Stomach (tissue), 9 donors: Measurements from ENCODE around the gene LRRC46. TPM values are rescaled to one million over a fixed set of nuclear protein-coding genes. Genes with fewer than 3 reads are reported as not detected.

Experiments
- DNase-seq, 2 donors: peaks; one replicate each; pipeline versions ENCODE4 v3.0.0 to v3.0.0-alpha.2; 2013 to 2019
- H3K27ac ChIP-seq, 5 donors: fragments of 200-600 bp in 4 of 5; sonication (generic) in 4 of 5; one replicate each; pipeline ENCODE4 v1.5.1; 2013 to 2019; ENCODE audit warnings: mild to moderate bottlenecking in 1 of 5, moderate library complexity in 1 of 5
- H3K27me3 ChIP-seq, 3 donors: fragments of 200-600 bp; sonication (generic); one replicate each; pipeline ENCODE4 v1.5.1; 2017 to 2019; ENCODE audit warnings: mixed run types in 1 of 3
- H3K36me3 ChIP-seq, 4 donors: fragments of 200-600 bp; sonication (generic); 1 replicate in 3 of 4; 2 replicates in 1 of 4; pipeline ENCODE4 v1.5.1; 2016 to 2019
- H3K4me1 ChIP-seq, 4 donors: fragments of 200-600 bp; sonication (generic); one replicate each; pipeline ENCODE4 v1.5.1; 2016 to 2019
- H3K4me3 ChIP-seq, 4 donors: fragments of 200-600 bp; sonication (generic) in 3 of 4; one replicate each; pipeline ENCODE4 v1.5.1; 2016 to 2019; ENCODE audit warnings: mild to moderate bottlenecking in 1 of 4
- H3K9me3 ChIP-seq, 4 donors: fragments of 200-600 bp; sonication (generic); one replicate each; pipeline ENCODE4 v1.5.1; 2016 to 2019
- EP300 ChIP-seq: sonication (generic); formaldehyde crosslinking; IDR thresholded peaks from one replicate; pipeline ENCODE4 v1.6.1; 2017; ENCODE audit warnings: antibody characterized with exemption
- POLR2A ChIP-seq, 4 donors: fragments of 450-650 bp; IDR thresholded peaks; one replicate each; pipeline ENCODE4 v1.6.1; 2016; ENCODE audit warnings: antibody characterized with exemption in 4 of 4, control low read depth in 2 of 4, mild to moderate bottlenecking in 1 of 4, moderate library complexity in 1 of 4
- POLR2AphosphoS5 ChIP-seq, 3 donors: sonication (generic); formaldehyde crosslinking; IDR thresholded peaks; one replicate each; pipeline ENCODE4 v1.6.1; 2016; ENCODE audit warnings: antibody characterized with exemption in 3 of 3
- WGBS, 5 donors: extraction: QIAGEN DNeasy Blood & Tissue Kit in 3 of 5; methylation state at CpG; one replicate each; pipeline versions ENCODE4 v1.1.5 to v1.1.7; 2013 to 2018; 5-methylcytosine and 5-hydroxymethylcytosine counted together
- intact Hi-C: fragments of 100-400 bp; cut with DNase I; formaldehyde crosslinking; loops from one replicate; pipeline ENCODE4 v1.15.1; 2023; ENCODE audit warnings: low total_unique reads
- polyA plus RNA-seq, 3 donors: library from polyadenylated mRNA; stranded (reverse); fragments of 200-250 nt; gene quantifications; one replicate each; pipeline ENCODE4 v1.2.3, GENCODE V29; 2013
- total RNA-seq, 5 donors: library from RNA; depleted of rRNA; stranded (reverse); fragments of >200 nt; gene quantifications; one replicate each; pipeline versions ENCODE4 v1.1.0 to v1.2.3, GENCODE V29; 2014 to 2016
- TF ChIP-seq, protein P1 (sequence below), 7 experiments: fragments of 450-650 bp in 4 of 7; fragments of 200-600 bp in 3 of 7; sonication (generic) in 3 of 7; IDR thresholded peaks; one replicate each; pipeline ENCODE4 v1.5.1; 2016 to 2019; ENCODE audit warnings: antibody characterized with exemption in 7 of 7, control low read depth in 2 of 7, mild to moderate bottlenecking in 1 of 7
- donor health status: healthy with polysubstance abuse.
- donor health status: Bipolar disorder and iron deficiency.
- donor health status: healthy.

Gene LRRC46
- total and polyA plus RNA-seq, 8 donors = 0.31 to 0.75 (median 0.48) TPM; not detected in 5

GRCh38 chr17:47837401-47838039 is 6.0 kb downstream of the LRRC46 start:
- peak in 1 of 2 donors; percentile 28 for DNase-seq
- H3K4me3 ChIP-seq = no peak overlapping the region
- intact Hi-C loops = no loop called here

DNA sequence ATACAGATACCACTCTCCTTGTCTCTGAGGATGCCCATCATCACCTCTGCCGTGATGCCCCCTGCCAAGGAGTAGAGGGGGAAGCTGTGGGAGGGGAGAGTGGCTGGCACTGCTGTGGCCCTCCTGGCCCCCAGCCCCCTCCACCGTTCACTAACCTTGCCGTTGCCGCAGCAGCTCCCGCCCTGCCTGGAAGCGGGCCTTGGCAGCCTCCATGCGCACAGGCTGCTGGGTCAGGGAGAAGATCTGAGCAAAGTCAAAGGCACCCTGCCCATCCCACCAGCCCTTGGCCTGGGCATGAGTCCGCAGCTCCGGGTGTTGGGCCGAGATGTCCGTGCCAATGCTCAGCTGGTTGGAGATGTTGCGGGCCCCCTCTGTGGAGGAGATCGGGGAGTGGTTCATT is 7.2 kb downstream of the LRRC46 start:
- Histone ChIP-seq H3K9me3 (no peaks in the 10 kb centered on the region), H3K27ac (no peak overlapping the region), H3K36me3 (peaks cover 0 to 43% (median 35%) of the 10 kb centered on the region in 4 donors), H3K27me3 (no peaks in the 10 kb centered on the region), H3K4me3 (no peak overlapping the region), H3K4me1 (peaks cover 22 to 43% (median 38%) of the 10 kb centered on the region in 4 donors)
- no peak for DNase-seq
- 84 to 95% (median 92%) methylated on average over 5 to 13 of the region's 13 CpGs for WGBS, 5 donors
- intact Hi-C loops = no loop called here
- no peak for TF ChIP-seq POLR2AphosphoS5 (IDR thresholded peaks at IDR 0.05)
- TF ChIP-seq, protein P1, sequence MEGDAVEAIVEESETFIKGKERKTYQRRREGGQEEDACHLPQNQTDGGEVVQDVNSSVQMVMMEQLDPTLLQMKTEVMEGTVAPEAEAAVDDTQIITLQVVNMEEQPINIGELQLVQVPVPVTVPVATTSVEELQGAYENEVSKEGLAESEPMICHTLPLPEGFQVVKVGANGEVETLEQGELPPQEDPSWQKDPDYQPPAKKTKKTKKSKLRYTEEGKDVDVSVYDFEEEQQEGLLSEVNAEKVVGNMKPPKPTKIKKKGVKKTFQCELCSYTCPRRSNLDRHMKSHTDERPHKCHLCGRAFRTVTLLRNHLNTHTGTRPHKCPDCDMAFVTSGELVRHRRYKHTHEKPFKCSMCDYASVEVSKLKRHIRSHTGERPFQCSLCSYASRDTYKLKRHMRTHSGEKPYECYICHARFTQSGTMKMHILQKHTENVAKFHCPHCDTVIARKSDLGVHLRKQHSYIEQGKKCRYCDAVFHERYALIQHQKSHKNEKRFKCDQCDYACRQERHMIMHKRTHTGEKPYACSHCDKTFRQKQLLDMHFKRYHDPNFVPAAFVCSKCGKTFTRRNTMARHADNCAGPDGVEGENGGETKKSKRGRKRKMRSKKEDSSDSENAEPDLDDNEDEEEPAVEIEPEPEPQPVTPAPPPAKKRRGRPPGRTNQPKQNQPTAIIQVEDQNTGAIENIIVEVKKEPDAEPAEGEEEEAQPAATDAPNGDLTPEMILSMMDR (IDR thresholded peaks at IDR 0.05) = no peak

More at GRCh38 chr17:47837401-47838039, 6.0 kb downstream of the LRRC46 start:
- H3K27ac ChIP-seq = no peak overlapping the region
- no peak for TF ChIP-seq EP300
- WGBS, 5 donors = 69 to 78% (median 72%) methylated on average over 11 to 13 of the region's 13 CpGs
- H3K36me3 ChIP-seq = peaks cover 0 to 43% (median 35%) of the 10 kb centered on the region in 4 donors
- H3K4me1 ChIP-seq = peaks cover 22 to 37% (median 29%) of the 10 kb centered on the region in 4 donors
- no peaks in the 10 kb centered on the region for H3K27me3 ChIP-seq
- H3K9me3 ChIP-seq = no peaks in the 10 kb centered on the region

DNA sequence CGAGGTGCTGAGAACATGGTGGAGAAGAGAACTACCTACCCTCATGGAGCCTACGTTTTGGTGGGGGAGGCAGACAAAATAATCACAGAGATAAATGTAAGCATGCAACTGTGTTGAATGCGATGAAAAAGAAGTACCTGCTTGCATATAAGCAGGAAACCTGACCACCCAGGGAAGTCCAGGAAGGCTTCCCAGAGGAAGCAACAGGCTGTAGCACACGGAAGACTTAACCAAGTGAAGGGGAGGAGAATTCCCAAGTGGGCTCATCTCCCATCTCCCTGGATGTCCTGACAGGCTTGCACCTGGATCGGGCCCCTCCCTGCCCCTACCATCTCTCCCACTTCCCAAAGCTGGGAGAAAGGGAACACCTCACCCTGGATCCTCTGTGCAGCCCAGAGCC is 7.6 kb downstream of the LRRC46 start:
- Histone ChIP-seq H3K27me3 (no peaks in the 10 kb centered on the region), H3K9me3 (no peaks in the 10 kb centered on the region), H3K36me3 (peaks cover 0 to 43% (median 35%) of the 10 kb centered on the region in 4 donors), H3K4me3 (no peak overlapping the region), H3K4me1 (peaks cover 22 to 43% (median 38%) of the 10 kb centered on the region in 4 donors), H3K27ac (no peak overlapping the region)
- WGBS, 5 donors = 90 to 95% (median 92%) methylated on average over 5 of the region's 5 CpGs
- TF ChIP-seq, protein P1 (IDR thresholded peaks at IDR 0.05) = no peak
- DNase-seq = no peak
- intact Hi-C loops = no loop called here

GRCh38 chr17:47840001-47840741 is 8.7 kb downstream of the LRRC46 start:
- 45 to 57% (median 49%) methylated on average over 15 to 17 of the region's 17 CpGs for WGBS, 5 donors
- Histone ChIP-seq H3K4me1 (peaks cover 22 to 43% (median 38%) of the 10 kb centered on the region in 4 donors), H3K4me3 (peak overlapping the region; percentile 62 to 86 (median 84)), H3K27ac (peak overlapping the region in 3 of 5 donors; percentile 74 to 85 (median 80)), H3K9me3 (no peaks in the 10 kb centered on the region), H3K36me3 (peaks cover 0 to 42% (median 35%) of the 10 kb centered on the region in 4 donors), H3K27me3 (peaks cover 0 to 9% (median 4%) of the 10 kb centered on the region in 3 donors)
- no peak for DNase-seq
- intact Hi-C loops = loop anchor here (2.0 kb wide), 1 partner anchor 51 kb away; no protein-coding TSS in a partner anchor
- TF ChIP-seq, protein P1 (IDR thresholded peaks at IDR 0.05) = no peak
- TF ChIP-seq POLR2AphosphoS5 (IDR thresholded peaks at IDR 0.05) = no peak
- no peak for TF ChIP-seq POLR2A (IDR thresholded peaks at IDR 0.05)
